Measurements from ENCODE around the gene CPNE6.

CPNE6 gene

GRCh38 chr14:24096545-24097181, 25.3 kb downstream of the CPNE6 start:
- peaks cover 3% of the 10 kb centered on the region; the same call in 1 of the 2 replicates for H3K4me1 ChIP-seq (ENCODE audit: control insufficient read depth, insufficient read depth, low read length)
- no peak overlapping the region for H3K27ac ChIP-seq (ENCODE audit: extremely low read depth, low read depth, low read length)
- H3K4me3 ChIP-seq (ENCODE audit: low read depth, low read length) = no peak overlapping the region
- H3K36me3 ChIP-seq (ENCODE audit: control insufficient read depth in 2 of 2, insufficient read depth in 1 of 2, low read length in 2 of 2) = peaks cover 0 to 40% of the 10 kb centered on the region in 2 experiments; a peak in 2 of 3 replicates
- POLR2A ChIA-PET = interaction anchor here (1.9 kb wide), 1 partner anchor 17 kb away, joined by 6 read pairs; the partner anchor contains the start of genes DCAF11 and NRL
- no peak for TF ChIP-seq ZNF292 (tag by site-specific recombination; IDR thresholded peaks at IDR 0.05; ENCODE audit: borderline replicate concordance, low read depth)
- no peak for TF ChIP-seq SP2 (tag by site-specific recombination; IDR thresholded peaks at IDR 0.05)
- TF ChIP-seq GLI4 (tag by site-specific recombination; IDR thresholded peaks at IDR 0.05) = no peak
- peak; percentile 43; the same call in 1 of the 2 replicates for TF ChIP-seq ZNF600 (tag by site-specific recombination; IDR thresholded peaks at IDR 0.05)
- no peak for TF ChIP-seq ZNF112 (tag by site-specific recombination; IDR thresholded peaks at IDR 0.05)
- TF ChIP-seq ZBTB1 (tag by site-specific recombination; IDR thresholded peaks at IDR 0.05) = no peak
- no peak for TF ChIP-seq ZNF394 (tag by site-specific recombination; IDR thresholded peaks at IDR 0.05; ENCODE audit: borderline replicate concordance)
- no peak for TF ChIP-seq ZNF639 (tag by site-specific recombination; IDR thresholded peaks at IDR 0.05)
- CTCF ChIA-PET = interaction anchor here (0.7 to 9.4 kb wide), 4 partner anchors 10 to 374 kb away, joined by 3 to 145 read pairs (median 12); partner anchors contain the start of gene IRF9
- H3K9me3 ChIP-seq (ENCODE audit: control insufficient read depth, insufficient read depth, low read depth, low read length) = no peaks in the 10 kb centered on the region

- H3K4me1 ChIP-seq (ENCODE audit: control insufficient read depth, insufficient read depth, low read length) = peaks cover 3% of the 10 kb centered on the region; the same call in 1 of the 2 replicates
- CTCF ChIA-PET = interaction anchor here (3.0 to 9.4 kb wide), 2 partner anchors 9 to 40 kb away, joined by 20 to 145 read pairs; no protein-coding TSS in a partner anchor
- H3K36me3 ChIP-seq (ENCODE audit: control insufficient read depth in 2 of 2, insufficient read depth in 1 of 2, low read length in 2 of 2) = peaks cover 0 to 52% of the 10 kb centered on the region in 2 experiments; a peak in 2 of 3 replicates
These were observed 27.0 kb downstream of the CPNE6 start for GRCh38 chr14:24098229-24098926.

GRCh38 chr14:24098927-24099813, 27.8 kb downstream of the CPNE6 start:
- Histone ChIP-seq H3K4me3 (ENCODE audit: low read depth, low read length) (no peak overlapping the region), H3K9me3 (ENCODE audit: control insufficient read depth, insufficient read depth, low read depth, low read length) (no peaks in the 10 kb centered on the region), H3K27ac (ENCODE audit: extremely low read depth, low read depth, low read length) (no peak overlapping the region), H3K36me3 (ENCODE audit: control insufficient read depth in 2 of 2, insufficient read depth in 1 of 2, low read length in 2 of 2) (peaks cover 0 to 59% of the 10 kb centered on the region in 2 experiments; a peak in 2 of 3 replicates), H3K4me1 (ENCODE audit: control insufficient read depth, insufficient read depth, low read length) (no peaks in the 10 kb centered on the region)
- CTCF ChIA-PET = interaction anchor here (1.1 to 3.0 kb wide), 4 partner anchors 10 to 62 kb away, joined by 3 to 20 read pairs (median 10); partner anchors contain the start of gene IRF9
- POLR2A ChIA-PET = interaction anchor here (1.6 to 1.9 kb wide), 2 partner anchors 15 kb away, joined by 4 to 6 read pairs; partner anchors contain the start of genes DCAF11 and NRL
- no peak for TF ChIP-seq ZNF394 (tag by site-specific recombination; IDR thresholded peaks at IDR 0.05; ENCODE audit: borderline replicate concordance)
- peak; percentile 98 for TF ChIP-seq ZIC2 (tag by site-specific recombination; IDR thresholded peaks at IDR 0.05)
- TF ChIP-seq ZNF416 (tag by site-specific recombination; IDR thresholded peaks at IDR 0.05) = no peak

More at GRCh38 chr14:24098229-24098926, 27.0 kb downstream of the CPNE6 start:
- no peak overlapping the region for H3K4me3 ChIP-seq (ENCODE audit: low read depth, low read length)
- no peak overlapping the region for H3K27ac ChIP-seq (ENCODE audit: extremely low read depth, low read depth, low read length)
- POLR2A ChIA-PET = interaction anchor here (0.8 to 1.9 kb wide), 3 partner anchors 12 to 38 kb away, joined by 3 to 6 read pairs (median 6); partner anchors contain the start of genes DCAF11, NRL and PSME1
- no peaks in the 10 kb centered on the region for H3K9me3 ChIP-seq (ENCODE audit: control insufficient read depth, insufficient read depth, low read depth, low read length)
- TF ChIP-seq ZNF621 (tag by site-specific recombination; IDR thresholded peaks at IDR 0.05) = no peak
- peak; percentile 10; the same call in 1 of the 2 replicates for TF ChIP-seq ZIC2 (tag by site-specific recombination; IDR thresholded peaks at IDR 0.05)

Data from HEK293 (cell line).